ENCODE data around the gene BRD3OS. TPM values are rescaled to one million over a fixed set of nuclear protein-coding genes. Genes with fewer than 3 reads are reported as not detected.

Gene BRD3OS
- total RNA-seq, 4 donors from 2014 or later: 15.3 to 39.0 (median 21.7) TPM

- WGBS, 2 donors (ENCODE audit: low coverage in 1 of 2): 81 to 83% methylated on average over 6 to 12 of the region's 20 CpGs
- Histone ChIP-seq H3K27me3 (peaks cover 10% of the 10 kb centered on the region), H3K9me3 (no peaks in the 10 kb centered on the region), H3K4me3 (no peak overlapping the region), H3K27ac (no peak overlapping the region), H3K36me3 (no peaks in the 10 kb centered on the region), H3K4me1 (no peaks in the 10 kb centered on the region)
- TF ChIP-seq POLR2A (IDR thresholded peaks at IDR 0.05) (no peak), CTCF (IDR thresholded peaks at IDR 0.05) (no peak), POLR2AphosphoS5 (IDR thresholded peaks at IDR 0.05) (no peak), EP300 (IDR thresholded peaks at IDR 0.05) (no peak)
- ATAC-seq: no peak
Observed at GRCh38 chr9:134010310-134011173, 14.7 kb upstream of the BRD3OS start.

- no peak for ATAC-seq
- H3K27me3 ChIP-seq: peaks cover 10% of the 10 kb centered on the region
- no peaks in the 10 kb centered on the region for H3K36me3 ChIP-seq
- H3K4me3 ChIP-seq: no peak overlapping the region
- H3K4me1 ChIP-seq: no peaks in the 10 kb centered on the region
- TF ChIP-seq POLR2A (IDR thresholded peaks at IDR 0.05): no peak
- TF ChIP-seq POLR2AphosphoS5 (IDR thresholded peaks at IDR 0.05): no peak
- TF ChIP-seq EP300 (IDR thresholded peaks at IDR 0.05): no peak
- TF ChIP-seq CTCF (IDR thresholded peaks at IDR 0.05): no peak
- H3K9me3 ChIP-seq: no peaks in the 10 kb centered on the region
- no peak overlapping the region for H3K27ac ChIP-seq
- WGBS, 2 donors (ENCODE audit: low coverage in 1 of 2): 63 to 96% methylated on average over 3 to 4 of the region's 6 CpGs
Observed at GRCh38 chr9:134011401-134011800, 13.9 kb upstream of the BRD3OS start.

- Histone ChIP-seq H3K9me3 (no peaks in the 10 kb centered on the region), H3K27me3 (no peaks in the 10 kb centered on the region), H3K36me3 (no peaks in the 10 kb centered on the region), H3K27ac (no peak overlapping the region), H3K4me3 (no peak overlapping the region), H3K4me1 (no peaks in the 10 kb centered on the region)
- TF ChIP-seq EP300 (IDR thresholded peaks at IDR 0.05) (no peak), POLR2A (IDR thresholded peaks at IDR 0.05) (no peak), POLR2AphosphoS5 (IDR thresholded peaks at IDR 0.05) (no peak), CTCF (IDR thresholded peaks at IDR 0.05) (no peak)
- ATAC-seq: no peak
- 82 to 100% methylated on average over 2 of the region's 2 CpGs for WGBS, 2 donors (ENCODE audit: low coverage in 1 of 2)
Observed at GRCh38 chr9:134014946-134015345, 10.3 kb upstream of the BRD3OS start.

- Histone ChIP-seq H3K9me3 (no peaks in the 10 kb centered on the region), H3K27me3 (no peaks in the 10 kb centered on the region), H3K36me3 (peaks cover 0 to 27% of the 10 kb centered on the region in 2 donors), H3K27ac (peak overlapping the region in 3 of 4 donors; percentile 83 to 86 (median 85)), H3K4me3 (peak overlapping the region; percentile 23 to 99), H3K4me1 (peaks cover 0 to 22% (median 9%) of the 10 kb centered on the region in 3 donors)
- peak; percentile 1 for ATAC-seq
- TF ChIP-seq CTCF (IDR thresholded peaks at IDR 0.05) (no peak), EP300 (IDR thresholded peaks at IDR 0.05) (no peak), POLR2A (IDR thresholded peaks at IDR 0.05) (no peak), POLR2AphosphoS5 (IDR thresholded peaks at IDR 0.05) (no peak)
- 60 to 65% methylated on average over 4 of the region's 4 CpGs for WGBS, 2 donors (ENCODE audit: low coverage in 1 of 2)
Observed at GRCh38 chr9:134024214-134024792, 978 bp upstream of the BRD3OS start.

Data from gastroesophageal sphincter (tissue), 4 donors.